ENCODE data around the gene SHF. TPM values are rescaled to one million over a fixed set of nuclear protein-coding genes. Genes with fewer than 3 reads are reported as not detected.

Gene SHF
- total RNA-seq, 1 donor from 2014 or later: 32.2 TPM

- Mint-ChIP-seq H3K27ac (peak overlapping the region; percentile 34), H3K27me3 (ENCODE audit: insufficient read depth, low read depth) (peaks cover 12% of the 10 kb centered on the region), H3K4me1 (peaks cover 21% of the 10 kb centered on the region), H3K36me3 (no peaks in the 10 kb centered on the region), H3K9me3 (peaks cover 2% of the 10 kb centered on the region), H3K4me3 (no peak overlapping the region)
- Histone ChIP-seq H3K36me3 (no peaks in the 10 kb centered on the region), H3K27me3 (no peaks in the 10 kb centered on the region), H2AFZ (replicated peaks) (no peak overlapping the region), H3K4me3 (no peak overlapping the region), H3K4me2 (no peak overlapping the region), H3K9ac (no peak overlapping the region), H3K9me3 (ENCODE audit: low read depth) (no peaks in the 10 kb centered on the region), H4K20me1 (ENCODE audit: low read depth) (no peaks in the 10 kb centered on the region), H3K27ac (no peak overlapping the region), H3F3A (ENCODE audit: low read depth) (no peaks in the 10 kb centered on the region), H3K79me2 (ENCODE audit: low read depth) (no peaks in the 10 kb centered on the region), H3K4me1 (peaks cover 13% of the 10 kb centered on the region)
- DNase-seq (ENCODE audit: low spot score): no peak
- TF ChIP-seq EZH2phosphoT487 (IDR thresholded peaks at IDR 0.05) (no peak), EZH2 (IDR thresholded peaks at IDR 0.05) (no peak), CTCF (IDR thresholded peaks at IDR 0.05) (no peak)
These were observed 36.8 kb downstream of the SHF start for GRCh38 chr15:45150997-45151396.

GRCh38 chr15:45150481-45150880 lies 37.3 kb downstream of the SHF start:
- Histone ChIP-seq H3F3A (ENCODE audit: low read depth) (no peaks in the 10 kb centered on the region), H3K4me1 (peaks cover 13% of the 10 kb centered on the region), H3K27ac (no peak overlapping the region), H3K4me3 (no peak overlapping the region), H2AFZ (replicated peaks) (no peak overlapping the region), H3K4me2 (no peak overlapping the region), H3K36me3 (no peaks in the 10 kb centered on the region), H4K20me1 (ENCODE audit: low read depth) (no peaks in the 10 kb centered on the region), H3K9me3 (ENCODE audit: low read depth) (no peaks in the 10 kb centered on the region), H3K79me2 (ENCODE audit: low read depth) (no peaks in the 10 kb centered on the region), H3K9ac (no peak overlapping the region), H3K27me3 (no peaks in the 10 kb centered on the region)
- Mint-ChIP-seq H3K27me3 (ENCODE audit: insufficient read depth, low read depth) (peaks cover 12% of the 10 kb centered on the region), H3K27ac (no peak overlapping the region), H3K36me3 (no peaks in the 10 kb centered on the region), H3K4me1 (peaks cover 18% of the 10 kb centered on the region), H3K4me3 (no peak overlapping the region), H3K9me3 (peaks cover 2% of the 10 kb centered on the region)
- DNase-seq (ENCODE audit: low spot score): no peak
- TF ChIP-seq EZH2phosphoT487 (IDR thresholded peaks at IDR 0.05) (no peak), CTCF (IDR thresholded peaks at IDR 0.05) (no peak), EZH2 (IDR thresholded peaks at IDR 0.05) (no peak)

- Mint-ChIP-seq H3K27me3 (ENCODE audit: insufficient read depth, low read depth) (peaks cover 16% of the 10 kb centered on the region), H3K9me3 (no peaks in the 10 kb centered on the region), H3K36me3 (no peaks in the 10 kb centered on the region), H3K27ac (no peak overlapping the region), H3K4me1 (peaks cover 9% of the 10 kb centered on the region), H3K4me3 (no peak overlapping the region)
- H2AFZ ChIP-seq (replicated peaks): no peak overlapping the region
- H3F3A ChIP-seq (ENCODE audit: low read depth): no peaks in the 10 kb centered on the region
- no peak for DNase-seq (ENCODE audit: low spot score)
- TF ChIP-seq CTCF (IDR thresholded peaks at IDR 0.05) (no peak), EZH2phosphoT487 (IDR thresholded peaks at IDR 0.05) (no peak), EZH2 (IDR thresholded peaks at IDR 0.05) (no peak)
- no peak overlapping the region for H3K9ac ChIP-seq
- no peak overlapping the region for H3K4me3 ChIP-seq
- H3K36me3 ChIP-seq: no peaks in the 10 kb centered on the region
- H3K4me1 ChIP-seq: peaks cover 9% of the 10 kb centered on the region
- H3K79me2 ChIP-seq (ENCODE audit: low read depth): no peaks in the 10 kb centered on the region
- no peaks in the 10 kb centered on the region for H3K9me3 ChIP-seq (ENCODE audit: low read depth)
- H4K20me1 ChIP-seq (ENCODE audit: low read depth): no peaks in the 10 kb centered on the region
- no peak overlapping the region for H3K4me2 ChIP-seq
- no peak overlapping the region for H3K27ac ChIP-seq
- peaks cover 6% of the 10 kb centered on the region for H3K27me3 ChIP-seq
These were observed 38.7 kb downstream of the SHF start for GRCh38 chr15:45149060-45149459.
